ENCODE results near the gene USP17L29.
"Not testable (repeated sequence)": the region's sequence is repeated elsewhere in the genome, so short reads cannot be mapped to it uniquely, and the experiment has no call there.

Gene USP17L29

DNA sequence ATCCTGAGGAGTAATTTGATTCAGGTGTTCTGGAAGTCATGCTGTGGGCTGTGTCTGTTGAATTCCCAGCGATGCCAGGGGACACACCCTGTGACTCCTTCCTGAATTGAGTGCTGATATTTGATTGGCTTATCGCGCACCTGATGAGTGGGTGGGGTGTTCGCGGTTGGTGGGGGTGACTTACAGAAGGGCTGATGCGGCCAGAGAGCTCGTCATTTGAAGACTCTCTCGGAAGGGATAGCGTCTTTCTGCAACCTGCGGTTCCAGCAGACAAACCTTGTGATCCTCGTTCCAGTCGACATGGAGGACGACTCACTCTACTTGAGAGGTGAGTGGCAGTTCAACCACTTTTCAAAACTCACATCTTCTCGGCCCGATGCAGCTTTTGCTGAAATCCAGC lies at the start of gene USP17L29:
Gene USP17L29 (plus strand): TSS at position 301 of the 400 bp plus-strand sequence. CDS start 0 bp downstream, at position 301.
- H3K27me3 ChIP-seq (ENCODE audit: low read depth, low read length); H3K36me3 ChIP-seq (replicated peaks; ENCODE audit: low read depth, low read length); H3K4me3 ChIP-seq (ENCODE audit: low read length); H3K4me1 ChIP-seq (ENCODE audit: low read length); H3K9me3 ChIP-seq (ENCODE audit: insufficient read depth, low read length); H2AFZ ChIP-seq (ENCODE audit: low read depth, low read length); H3K27ac ChIP-seq (ENCODE audit: low read length); H3K4me2 ChIP-seq (ENCODE audit: low read length); H3K9ac ChIP-seq (ENCODE audit: low read length); H4K20me1 ChIP-seq (ENCODE audit: insufficient read depth, low read length); H3K79me2 ChIP-seq (ENCODE audit: low read length): not testable (repeated sequence)

DNA sequence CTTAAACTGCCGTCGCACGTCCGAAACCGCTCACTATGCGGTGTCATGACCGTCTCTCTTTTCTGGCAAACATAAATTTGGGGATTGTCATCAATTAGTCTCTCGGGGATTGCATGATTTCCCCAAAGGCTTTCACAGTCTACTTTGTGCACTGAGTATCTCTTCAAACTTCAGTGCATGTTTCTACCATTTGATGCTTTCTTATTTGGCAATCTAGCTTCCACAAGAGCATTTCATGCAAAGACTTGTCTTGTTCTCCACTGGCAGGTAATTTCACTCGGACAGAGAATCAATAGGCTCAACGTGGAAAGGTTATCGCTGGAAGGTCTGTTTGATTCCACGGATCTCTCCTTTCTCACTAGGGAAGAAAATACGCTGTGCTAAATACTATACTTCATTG lies 29.2 kb upstream of the USP17L29 start:
- not testable (repeated sequence) for H4K20me1 ChIP-seq (ENCODE audit: insufficient read depth, low read length); H3K9ac ChIP-seq (ENCODE audit: low read length); H3K4me3 ChIP-seq (ENCODE audit: low read length); H3K27ac ChIP-seq (ENCODE audit: low read length); H3K79me2 ChIP-seq (ENCODE audit: low read length); H2AFZ ChIP-seq (ENCODE audit: low read depth, low read length); H3K4me1 ChIP-seq (ENCODE audit: low read length); H3K27me3 ChIP-seq (ENCODE audit: low read depth, low read length); H3K9me3 ChIP-seq (ENCODE audit: insufficient read depth, low read length); H3K36me3 ChIP-seq (replicated peaks; ENCODE audit: low read depth, low read length); H3K4me2 ChIP-seq (ENCODE audit: low read length)

GRCh38 chr4:9324865-9325264 lies 28.6 kb upstream of the USP17L29 start, which contains the start of gene USP17L24:
Gene USP17L24, plus strand, starts transcription at chr4:9325165. Its CDS starts 0 bp downstream, at chr4:9325165.
- not testable (repeated sequence) for H3K27me3 ChIP-seq (ENCODE audit: low read depth, low read length); H4K20me1 ChIP-seq (ENCODE audit: insufficient read depth, low read length); H3K9ac ChIP-seq (ENCODE audit: low read length); H3K4me1 ChIP-seq (ENCODE audit: low read length); H3K36me3 ChIP-seq (replicated peaks; ENCODE audit: low read depth, low read length); H3K79me2 ChIP-seq (ENCODE audit: low read length); H2AFZ ChIP-seq (ENCODE audit: low read depth, low read length); H3K4me3 ChIP-seq (ENCODE audit: low read length); H3K9me3 ChIP-seq (ENCODE audit: insufficient read depth, low read length); H3K4me2 ChIP-seq (ENCODE audit: low read length); H3K27ac ChIP-seq (ENCODE audit: low read length)

DNA sequence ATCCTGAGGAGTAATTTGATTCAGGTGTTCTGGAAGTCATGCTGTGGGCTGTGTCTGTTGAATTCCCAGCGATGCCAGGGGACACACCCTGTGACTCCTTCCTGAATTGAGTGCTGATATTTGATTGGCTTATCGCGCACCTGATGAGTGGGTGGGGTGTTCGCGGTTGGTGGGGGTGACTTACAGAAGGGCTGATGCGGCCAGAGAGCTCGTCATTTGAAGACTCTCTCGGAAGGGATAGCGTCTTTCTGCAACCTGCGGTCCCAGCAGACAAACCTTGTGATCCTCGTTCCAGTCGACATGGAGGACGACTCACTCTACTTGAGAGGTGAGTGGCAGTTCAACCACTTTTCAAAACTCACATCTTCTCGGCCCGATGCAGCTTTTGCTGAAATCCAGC lies 23.8 kb upstream of the USP17L29 start, which contains the start of gene USP17L25:
Gene USP17L25 (plus strand): TSS at position 301 of the 400 bp plus-strand sequence. CDS start 0 bp downstream, at position 301.
- not testable (repeated sequence) for H3K36me3 ChIP-seq (replicated peaks; ENCODE audit: low read depth, low read length); H3K9me3 ChIP-seq (ENCODE audit: insufficient read depth, low read length)

GRCh38 chr4:9334358-9334757 lies 19.1 kb upstream of the USP17L29 start, which contains the start of gene USP17L26:
Gene USP17L26, plus strand, starts transcription at chr4:9334658. Its CDS starts 0 bp downstream, at chr4:9334658.
- H3K9ac ChIP-seq (ENCODE audit: low read length); H3K4me2 ChIP-seq (ENCODE audit: low read length); H3K27ac ChIP-seq (ENCODE audit: low read length); H2AFZ ChIP-seq (ENCODE audit: low read depth, low read length); H4K20me1 ChIP-seq (ENCODE audit: insufficient read depth, low read length); H3K4me1 ChIP-seq (ENCODE audit: low read length); H3K79me2 ChIP-seq (ENCODE audit: low read length); H3K36me3 ChIP-seq (replicated peaks; ENCODE audit: low read depth, low read length); H3K27me3 ChIP-seq (ENCODE audit: low read depth, low read length); H3K9me3 ChIP-seq (ENCODE audit: insufficient read depth, low read length); H3K4me3 ChIP-seq (ENCODE audit: low read length): not testable (repeated sequence)

More for the DNA sequence above, 23.8 kb upstream of the USP17L29 start, which contains the start of gene USP17L25:
- H3K4me3 ChIP-seq (ENCODE audit: low read length); H3K27ac ChIP-seq (ENCODE audit: low read length); H2AFZ ChIP-seq (ENCODE audit: low read depth, low read length); H3K9ac ChIP-seq (ENCODE audit: low read length); H3K27me3 ChIP-seq (ENCODE audit: low read depth, low read length); H3K4me1 ChIP-seq (ENCODE audit: low read length); H3K4me2 ChIP-seq (ENCODE audit: low read length); H3K79me2 ChIP-seq (ENCODE audit: low read length); H4K20me1 ChIP-seq (ENCODE audit: insufficient read depth, low read length): not testable (repeated sequence)

DNA sequence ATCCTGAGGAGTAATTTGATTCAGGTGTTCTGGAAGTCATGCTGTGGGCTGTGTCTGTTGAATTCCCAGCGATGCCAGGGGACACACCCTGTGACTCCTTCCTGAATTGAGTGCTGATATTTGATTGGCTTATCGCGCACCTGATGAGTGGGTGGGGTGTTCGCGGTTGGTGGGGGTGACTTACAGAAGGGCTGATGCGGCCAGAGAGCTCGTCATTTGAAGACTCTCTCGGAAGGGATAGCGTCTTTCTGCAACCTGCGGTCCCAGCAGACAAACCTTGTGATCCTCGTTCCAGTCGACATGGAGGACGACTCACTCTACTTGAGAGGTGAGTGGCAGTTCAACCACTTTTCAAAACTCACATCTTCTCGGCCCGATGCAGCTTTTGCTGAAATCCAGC lies 14.3 kb upstream of the USP17L29 start, which contains the start of gene USP17L5:
Gene USP17L5 (plus strand): TSS at position 301 of the 400 bp plus-strand sequence. CDS start 0 bp downstream, at position 301.
- H3K27me3 ChIP-seq (ENCODE audit: low read depth, low read length); H3K36me3 ChIP-seq (replicated peaks; ENCODE audit: low read depth, low read length); H3K4me1 ChIP-seq (ENCODE audit: low read length); H3K9ac ChIP-seq (ENCODE audit: low read length); H3K9me3 ChIP-seq (ENCODE audit: insufficient read depth, low read length); H4K20me1 ChIP-seq (ENCODE audit: insufficient read depth, low read length); H3K4me3 ChIP-seq (ENCODE audit: low read length); H3K4me2 ChIP-seq (ENCODE audit: low read length); H2AFZ ChIP-seq (ENCODE audit: low read depth, low read length); H3K79me2 ChIP-seq (ENCODE audit: low read length); H3K27ac ChIP-seq (ENCODE audit: low read length): not testable (repeated sequence)

GRCh38 chr4:9343848-9344247 lies 9.6 kb upstream of the USP17L29 start, which contains the start of gene USP17L27:
Gene USP17L27, plus strand, starts transcription at chr4:9344148. Its CDS starts 0 bp downstream, at chr4:9344148.
- not testable (repeated sequence) for H3K4me1 ChIP-seq (ENCODE audit: low read length); H3K79me2 ChIP-seq (ENCODE audit: low read length); H3K36me3 ChIP-seq (replicated peaks; ENCODE audit: low read depth, low read length); H3K4me2 ChIP-seq (ENCODE audit: low read length); H3K27me3 ChIP-seq (ENCODE audit: low read depth, low read length); H4K20me1 ChIP-seq (ENCODE audit: insufficient read depth, low read length); H2AFZ ChIP-seq (ENCODE audit: low read depth, low read length); H3K4me3 ChIP-seq (ENCODE audit: low read length); H3K27ac ChIP-seq (ENCODE audit: low read length); H3K9ac ChIP-seq (ENCODE audit: low read length); H3K9me3 ChIP-seq (ENCODE audit: insufficient read depth, low read length)

DNA sequence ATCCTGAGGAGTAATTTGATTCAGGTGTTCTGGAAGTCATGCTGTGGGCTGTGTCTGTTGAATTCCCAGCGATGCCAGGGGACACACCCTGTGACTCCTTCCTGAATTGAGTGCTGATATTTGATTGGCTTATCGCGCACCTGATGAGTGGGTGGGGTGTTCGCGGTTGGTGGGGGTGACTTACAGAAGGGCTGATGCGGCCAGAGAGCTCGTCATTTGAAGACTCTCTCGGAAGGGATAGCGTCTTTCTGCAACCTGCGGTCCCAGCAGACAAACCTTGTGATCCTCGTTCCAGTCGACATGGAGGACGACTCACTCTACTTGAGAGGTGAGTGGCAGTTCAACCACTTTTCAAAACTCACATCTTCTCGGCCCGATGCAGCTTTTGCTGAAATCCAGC lies 4.8 kb upstream of the USP17L29 start, which contains the start of gene USP17L28:
Gene USP17L28 (plus strand): TSS at position 301 of the 400 bp plus-strand sequence. CDS start 0 bp downstream, at position 301.
- not testable (repeated sequence) for H3K36me3 ChIP-seq (replicated peaks; ENCODE audit: low read depth, low read length); H3K4me2 ChIP-seq (ENCODE audit: low read length); H3K4me3 ChIP-seq (ENCODE audit: low read length); H3K9me3 ChIP-seq (ENCODE audit: insufficient read depth, low read length); H3K9ac ChIP-seq (ENCODE audit: low read length); H3K4me1 ChIP-seq (ENCODE audit: low read length); H3K79me2 ChIP-seq (ENCODE audit: low read length); H3K27me3 ChIP-seq (ENCODE audit: low read depth, low read length); H3K27ac ChIP-seq (ENCODE audit: low read length); H2AFZ ChIP-seq (ENCODE audit: low read depth, low read length); H4K20me1 ChIP-seq (ENCODE audit: insufficient read depth, low read length)

DNA sequence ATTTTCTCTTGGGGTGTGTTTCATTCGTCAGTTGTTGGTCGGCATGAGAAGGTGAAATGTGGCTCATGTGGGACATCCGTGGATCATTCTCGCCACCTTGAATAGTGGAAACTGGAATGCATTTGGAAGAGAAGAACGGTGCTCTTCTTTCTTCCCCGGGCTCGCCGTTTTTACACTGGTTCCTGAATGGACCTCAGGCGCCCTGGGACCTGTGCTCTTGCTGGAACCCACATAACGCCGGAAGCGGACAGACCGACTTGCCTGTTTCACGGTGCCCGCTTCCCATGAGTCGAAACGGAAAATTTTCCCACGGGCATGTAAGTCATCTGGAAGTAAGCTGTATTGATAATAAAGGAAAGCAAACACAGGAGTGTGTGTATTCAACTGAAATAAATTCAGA lies 2.6 kb upstream of the USP17L29 start:
- not testable (repeated sequence) for H3K4me1 ChIP-seq (ENCODE audit: low read length); H4K20me1 ChIP-seq (ENCODE audit: insufficient read depth, low read length); H3K9ac ChIP-seq (ENCODE audit: low read length); H3K36me3 ChIP-seq (replicated peaks; ENCODE audit: low read depth, low read length); H3K9me3 ChIP-seq (ENCODE audit: insufficient read depth, low read length); H3K27ac ChIP-seq (ENCODE audit: low read length); H3K27me3 ChIP-seq (ENCODE audit: low read depth, low read length); H3K4me3 ChIP-seq (ENCODE audit: low read length); H3K79me2 ChIP-seq (ENCODE audit: low read length); H3K4me2 ChIP-seq (ENCODE audit: low read length); H2AFZ ChIP-seq (ENCODE audit: low read depth, low read length)

- H3K9me3 ChIP-seq (ENCODE audit: insufficient read depth, low read length); H3K4me1 ChIP-seq (ENCODE audit: low read length); H3K27me3 ChIP-seq (ENCODE audit: low read depth, low read length); H3K4me2 ChIP-seq (ENCODE audit: low read length); H3K9ac ChIP-seq (ENCODE audit: low read length); H3K4me3 ChIP-seq (ENCODE audit: low read length); H2AFZ ChIP-seq (ENCODE audit: low read depth, low read length); H3K79me2 ChIP-seq (ENCODE audit: low read length); H3K36me3 ChIP-seq (replicated peaks; ENCODE audit: low read depth, low read length); H4K20me1 ChIP-seq (ENCODE audit: insufficient read depth, low read length); H3K27ac ChIP-seq (ENCODE audit: low read length): not testable (repeated sequence)
These were observed 9.4 kb downstream of the USP17L29 start, which contains the start of gene USP17L30 for GRCh38 chr4:9362829-9363228. Gene USP17L30, plus strand, starts transcription at chr4:9363129. Its CDS starts 0 bp downstream, at chr4:9363129.
